GM23338 (cell line): ENCODE data around the gene TMEM218. TPM values are rescaled to one million over a fixed set of nuclear protein-coding genes. Genes with fewer than 3 reads are reported as not detected.

Source experiments
- ATAC-seq: fragments of 200-7000 bp; cut with Tn5 transposase; 3 replicates; pipeline ENCODE4 v1.9.1; 2020
- DNase-seq: peaks from one replicate; pipeline ENCODE4 v3.0.0-alpha.2; 2015; ENCODE audit warnings: low spot score
- H2AFZ ChIP-seq: fragments of 200-600 bp; sonication (generic); 2 replicates; pipeline ENCODE4 v1.8.0; 2016; ENCODE audit warnings: antibody characterized with exemption, mild to moderate bottlenecking, moderate library complexity
- H3F3A ChIP-seq: fragments of 200-600 bp; sonication (generic); replicated peaks from 2 replicates; pipeline ENCODE4 v1.8.0; 2017; ENCODE audit warnings: antibody characterized with exemption, mixed run types, low read depth
- H3K27ac ChIP-seq: fragments of 200-600 bp; sonication (generic); 2 replicates; pipeline ENCODE4 v1.6.1; 2016; ENCODE audit warnings: low read depth
- H3K27me3 ChIP-seq: fragments of 200-600 bp; sonication (generic); 2 replicates; pipeline ENCODE4 v1.8.0; 2016; ENCODE audit warnings: mild to moderate bottlenecking, mixed run types, moderate library complexity; ENCODE audit not compliant: insufficient read depth
- H3K36me3 ChIP-seq: fragments of 200-600 bp; sonication (generic); 2 replicates; pipeline ENCODE4 v1.8.0; 2016; ENCODE audit warnings: mild to moderate bottlenecking; ENCODE audit not compliant: insufficient read depth
- H3K4me1 ChIP-seq: fragments of 200-600 bp; sonication (generic); 2 replicates; pipeline ENCODE4 v1.8.0; 2016; ENCODE audit warnings: mild to moderate bottlenecking, moderate library complexity; ENCODE audit not compliant: insufficient read depth
- H3K4me2 ChIP-seq: fragments of 200-600 bp; sonication (generic); 2 replicates; pipeline ENCODE4 v1.7.1; 2017; ENCODE audit warnings: mixed run types
- H3K4me3 ChIP-seq: fragments of 200-600 bp; sonication (generic); 2 replicates; pipeline ENCODE4 v1.6.1; 2016; ENCODE audit warnings: mixed run types
- H3K79me2 ChIP-seq: fragments of 200-600 bp; sonication (generic); replicated peaks from 2 replicates; pipeline ENCODE4 v1.8.0; 2017; ENCODE audit warnings: mild to moderate bottlenecking; ENCODE audit not compliant: insufficient read depth
- H3K9me2 ChIP-seq: fragments of 200-600 bp; sonication (generic); 2 replicates; pipeline ENCODE4 v1.8.0; 2017; ENCODE audit not compliant: insufficient read depth
- H4K20me1 ChIP-seq: fragments of 200-600 bp; sonication (generic); replicated peaks from 2 replicates; pipeline ENCODE4 v1.8.0; 2017; ENCODE audit warnings: mild to moderate bottlenecking; ENCODE audit not compliant: insufficient read depth
- H3K27ac Mint-ChIP-seq: 2 replicates; pipeline ENCODE4 v1.8.0; 2020; ENCODE audit warnings: inconsistent platforms, mild to moderate bottlenecking, moderate library complexity, mixed read lengths
- H3K27me3 Mint-ChIP-seq: 3 replicates; pipeline ENCODE4 v1.8.0; 2022; ENCODE audit warnings: low read depth, mild to moderate bottlenecking, moderate library complexity, mixed read lengths, inconsistent platforms; ENCODE audit not compliant: insufficient read depth, poor library complexity
- H3K36me3 Mint-ChIP-seq: 3 replicates; pipeline ENCODE4 v1.8.0; 2021; ENCODE audit warnings: low read depth, mild to moderate bottlenecking, inconsistent platforms, moderate library complexity, mixed read lengths
- H3K4me1 Mint-ChIP-seq: 3 replicates; pipeline ENCODE4 v1.8.0; 2020; ENCODE audit warnings: mild to moderate bottlenecking, inconsistent platforms, mixed read lengths
- H3K4me3 Mint-ChIP-seq: 3 replicates; pipeline ENCODE4 v1.8.0; 2021; ENCODE audit warnings: moderate library complexity, mild to moderate bottlenecking, inconsistent platforms, mixed read lengths
- H3K9me3 Mint-ChIP-seq: 3 replicates; pipeline ENCODE4 v1.8.0; 2020; ENCODE audit warnings: moderate library complexity, mild to moderate bottlenecking, inconsistent platforms, mixed read lengths
- CTCF ChIP-seq, 2 experiments: fragments of 200-600 bp in 1 of 2; sonication (generic) in 1 of 2; conservative IDR thresholded peaks; 2 replicates each; pipeline versions ENCODE4 v1.5.1 to v1.6.1; 2016 to 2017; ENCODE audit warnings: antibody characterized with exemption in 2 of 2, low read depth in 2 of 2, mild to moderate bottlenecking in 2 of 2, moderate library complexity in 1 of 2
- EZH2 ChIP-seq: fragments of 200-600 bp; sonication (generic); IDR thresholded peaks from one replicate; pipeline ENCODE4 v1.8.0; 2017; ENCODE audit warnings: antibody characterized with exemption, mild to moderate bottlenecking, low read depth; ENCODE audit not compliant: unreplicated experiment
- EZH2phosphoT487 ChIP-seq: fragments of 200-600 bp; sonication (generic); IDR thresholded peaks from one replicate; pipeline ENCODE4 v1.8.1; 2018; ENCODE audit warnings: antibody characterized with exemption; ENCODE audit not compliant: unreplicated experiment
- JUNB ChIP-seq: IDR thresholded peaks from one replicate; pipeline ENCODE4 v1.6.1; 2016; ENCODE audit warnings: antibody characterized with exemption; ENCODE audit not compliant: unreplicated experiment
- POLR2AphosphoS5 ChIP-seq: IDR thresholded peaks from 2 replicates; pipeline ENCODE4 v1.6.1; 2016; ENCODE audit warnings: antibody characterized with exemption, low read depth
- REST ChIP-seq: IDR thresholded peaks from one replicate; pipeline ENCODE4 v1.6.1; 2018; ENCODE audit warnings: antibody characterized with exemption; ENCODE audit not compliant: unreplicated experiment
- polyA plus RNA-seq: library from polyadenylated mRNA; unstranded; fragments of >200 nt; fragmentation: Nextera tagmentation; extraction: Ambion mirVana; gene quantifications from 2 replicates; pipeline ENCODE4 v1.2.1, GENCODE V29; 2016
- total RNA-seq: library from RNA; depleted of rRNA; stranded (reverse); fragments of >200 nt; shearing (Covaris generic); gene quantifications from 2 replicates; pipeline ENCODE4 v1.2.3, GENCODE V29; 2014
- TF ChIP-seq, protein P1 (sequence below): IDR thresholded peaks from 2 replicates; pipeline ENCODE4 v1.6.1; 2016; ENCODE audit warnings: antibody characterized with exemption

Gene TMEM218
- total and polyA plus RNA-seq, 2 experiments from 2014 or later, result 23.7 to 24.2 TPM

DNA sequence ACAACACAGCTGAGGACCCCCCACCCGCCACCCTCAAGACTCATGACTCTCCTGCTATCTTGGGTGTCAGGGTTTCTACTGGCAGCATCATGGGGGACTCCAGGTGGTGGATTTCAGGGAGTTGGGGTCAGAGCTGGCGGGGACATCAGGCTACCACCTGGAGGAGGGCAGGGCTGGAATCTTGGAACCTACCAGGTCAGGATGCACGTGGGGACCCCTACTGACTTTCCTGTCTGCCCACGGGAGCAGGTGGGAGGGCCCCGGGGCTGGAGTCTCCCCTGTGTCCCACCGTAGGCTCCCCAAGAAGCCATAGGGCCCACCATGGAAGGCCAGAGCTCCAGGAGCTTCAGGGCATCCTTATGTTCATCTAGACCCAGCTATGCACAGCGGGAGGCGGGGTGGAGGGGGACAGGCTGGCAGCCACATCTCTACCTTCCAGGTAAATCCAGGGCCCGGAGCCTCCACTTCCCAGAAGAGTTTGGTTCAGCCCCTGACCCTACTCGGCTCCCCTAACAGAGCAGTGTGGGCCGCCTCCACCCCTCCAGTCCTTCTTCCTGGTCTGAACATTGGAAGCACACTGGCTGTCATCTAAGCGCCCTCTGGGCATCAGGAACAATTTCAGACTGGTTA is 38.4 kb downstream of the TMEM218 start:
- TF ChIP-seq EZH2, result no peak
- TF ChIP-seq, protein P1, sequence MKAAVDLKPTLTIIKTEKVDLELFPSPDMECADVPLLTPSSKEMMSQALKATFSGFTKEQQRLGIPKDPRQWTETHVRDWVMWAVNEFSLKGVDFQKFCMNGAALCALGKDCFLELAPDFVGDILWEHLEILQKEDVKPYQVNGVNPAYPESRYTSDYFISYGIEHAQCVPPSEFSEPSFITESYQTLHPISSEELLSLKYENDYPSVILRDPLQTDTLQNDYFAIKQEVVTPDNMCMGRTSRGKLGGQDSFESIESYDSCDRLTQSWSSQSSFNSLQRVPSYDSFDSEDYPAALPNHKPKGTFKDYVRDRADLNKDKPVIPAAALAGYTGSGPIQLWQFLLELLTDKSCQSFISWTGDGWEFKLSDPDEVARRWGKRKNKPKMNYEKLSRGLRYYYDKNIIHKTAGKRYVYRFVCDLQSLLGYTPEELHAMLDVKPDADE, result no peak
- no peak for TF ChIP-seq EZH2phosphoT487
- TF ChIP-seq CTCF (conservative IDR thresholded peaks at IDR 0.05; ENCODE audit: low read depth in 2 of 2), result no peak
- TF ChIP-seq POLR2AphosphoS5, result no peak
- no peak for TF ChIP-seq JUNB
- no peak for TF ChIP-seq REST
- peaks cover 16% of the 10 kb centered on the region for H3K27me3 Mint-ChIP-seq
- no peaks in the 10 kb centered on the region for H4K20me1 ChIP-seq
- H3K4me3 ChIP-seq, result no peak overlapping the region
- no peak overlapping the region for H3K27ac Mint-ChIP-seq
- no peak overlapping the region for H3K4me3 Mint-ChIP-seq
- H3K36me3 ChIP-seq, result no peaks in the 10 kb centered on the region
- no peaks in the 10 kb centered on the region for H3K79me2 ChIP-seq
- H3F3A ChIP-seq, result no peaks in the 10 kb centered on the region
- H3K27ac ChIP-seq, result no peak overlapping the region
- H3K4me1 Mint-ChIP-seq, result peaks cover 21% of the 10 kb centered on the region
- no peaks in the 10 kb centered on the region for H3K4me1 ChIP-seq
- no peaks in the 10 kb centered on the region for H3K9me3 Mint-ChIP-seq
- no peaks in the 10 kb centered on the region for H3K9me2 ChIP-seq
- no peaks in the 10 kb centered on the region for H3K27me3 ChIP-seq
- H3K4me2 ChIP-seq, result no peak overlapping the region
- H2AFZ ChIP-seq, result no peak overlapping the region
- ATAC-seq, result no peak
- H3K36me3 Mint-ChIP-seq, result no peaks in the 10 kb centered on the region
- DNase-seq, result no peak
